ENCODE results near the gene SPATA6L. TPM values are rescaled to one million over a fixed set of nuclear protein-coding genes. Genes with fewer than 3 reads are reported as not detected.

Gene SPATA6L
- polyA plus RNA-seq, 1 of the 3 experiments (the other 2 are of a cell fraction), result 0.44 TPM

DNA sequence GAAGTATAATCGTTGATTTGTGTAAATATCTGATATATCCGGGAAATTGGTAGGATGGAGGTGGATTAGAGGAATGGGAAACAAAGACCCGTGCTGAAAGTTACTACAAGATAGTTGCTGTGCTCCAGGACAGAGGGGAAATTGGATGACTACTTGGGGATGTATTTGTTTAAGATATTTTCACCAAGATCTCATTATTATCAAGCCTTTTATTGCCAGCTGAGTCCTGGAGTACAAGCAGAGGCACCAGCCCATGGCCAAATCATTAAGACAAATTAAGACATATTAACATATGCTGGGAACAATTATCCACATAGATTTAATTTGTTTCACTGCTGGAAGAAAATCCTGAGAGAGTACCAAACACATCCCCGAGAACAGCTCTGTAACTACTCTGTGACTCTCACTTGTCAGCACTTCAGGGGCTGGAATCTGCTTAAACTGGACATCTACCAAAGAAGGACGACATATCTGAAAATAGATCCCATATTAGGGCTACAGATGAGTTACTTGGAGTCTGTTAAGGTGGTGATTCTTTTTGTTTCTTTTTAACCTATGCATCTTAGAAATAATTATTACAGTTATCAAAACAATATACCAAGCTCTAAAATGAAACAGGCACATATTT is 107.8 kb downstream of the SPATA6L start:
- no peaks in the 10 kb centered on the region for H3K36me3 ChIP-seq (replicated peaks in 1 of 2; ENCODE audit: control insufficient read depth in 1 of 2, insufficient read depth in 2 of 2, low read length in 1 of 2)
- H3K4me2 ChIP-seq, result no peak overlapping the region
- H3K4me3 ChIP-seq (ENCODE audit: low read depth in 2 of 2, low read length in 1 of 2), result no peak overlapping the region
- 34% methylated on average over 5 of the region's 5 CpGs for WGBS (ENCODE audit: low lambda C conversion rate)
- H3K79me2 ChIP-seq (ENCODE audit: insufficient read depth), result no peaks in the 10 kb centered on the region
- no peak overlapping the region for H2AFZ ChIP-seq (ENCODE audit: low read depth)
- TF ChIP-seq USF2 (IDR thresholded peaks at IDR 0.05; ENCODE audit: borderline replicate concordance, low read depth, low read length), result no peak
- no peak for TF ChIP-seq JUND (IDR thresholded peaks at IDR 0.05)
- TF ChIP-seq, protein P1, sequence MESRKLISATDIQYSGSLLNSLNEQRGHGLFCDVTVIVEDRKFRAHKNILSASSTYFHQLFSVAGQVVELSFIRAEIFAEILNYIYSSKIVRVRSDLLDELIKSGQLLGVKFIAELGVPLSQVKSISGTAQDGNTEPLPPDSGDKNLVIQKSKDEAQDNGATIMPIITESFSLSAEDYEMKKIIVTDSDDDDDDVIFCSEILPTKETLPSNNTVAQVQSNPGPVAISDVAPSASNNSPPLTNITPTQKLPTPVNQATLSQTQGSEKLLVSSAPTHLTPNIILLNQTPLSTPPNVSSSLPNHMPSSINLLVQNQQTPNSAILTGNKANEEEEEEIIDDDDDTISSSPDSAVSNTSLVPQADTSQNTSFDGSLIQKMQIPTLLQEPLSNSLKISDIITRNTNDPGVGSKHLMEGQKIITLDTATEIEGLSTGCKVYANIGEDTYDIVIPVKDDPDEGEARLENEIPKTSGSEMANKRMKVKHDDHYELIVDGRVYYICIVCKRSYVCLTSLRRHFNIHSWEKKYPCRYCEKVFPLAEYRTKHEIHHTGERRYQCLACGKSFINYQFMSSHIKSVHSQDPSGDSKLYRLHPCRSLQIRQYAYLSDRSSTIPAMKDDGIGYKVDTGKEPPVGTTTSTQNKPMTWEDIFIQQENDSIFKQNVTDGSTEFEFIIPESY (IDR thresholded peaks at IDR 0.05; ENCODE audit: borderline replicate concordance, low read depth), result no peak
- TF ChIP-seq, protein P2, sequence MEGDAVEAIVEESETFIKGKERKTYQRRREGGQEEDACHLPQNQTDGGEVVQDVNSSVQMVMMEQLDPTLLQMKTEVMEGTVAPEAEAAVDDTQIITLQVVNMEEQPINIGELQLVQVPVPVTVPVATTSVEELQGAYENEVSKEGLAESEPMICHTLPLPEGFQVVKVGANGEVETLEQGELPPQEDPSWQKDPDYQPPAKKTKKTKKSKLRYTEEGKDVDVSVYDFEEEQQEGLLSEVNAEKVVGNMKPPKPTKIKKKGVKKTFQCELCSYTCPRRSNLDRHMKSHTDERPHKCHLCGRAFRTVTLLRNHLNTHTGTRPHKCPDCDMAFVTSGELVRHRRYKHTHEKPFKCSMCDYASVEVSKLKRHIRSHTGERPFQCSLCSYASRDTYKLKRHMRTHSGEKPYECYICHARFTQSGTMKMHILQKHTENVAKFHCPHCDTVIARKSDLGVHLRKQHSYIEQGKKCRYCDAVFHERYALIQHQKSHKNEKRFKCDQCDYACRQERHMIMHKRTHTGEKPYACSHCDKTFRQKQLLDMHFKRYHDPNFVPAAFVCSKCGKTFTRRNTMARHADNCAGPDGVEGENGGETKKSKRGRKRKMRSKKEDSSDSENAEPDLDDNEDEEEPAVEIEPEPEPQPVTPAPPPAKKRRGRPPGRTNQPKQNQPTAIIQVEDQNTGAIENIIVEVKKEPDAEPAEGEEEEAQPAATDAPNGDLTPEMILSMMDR (IDR thresholded peaks at IDR 0.05), result no peak
- TF ChIP-seq, protein P3, sequence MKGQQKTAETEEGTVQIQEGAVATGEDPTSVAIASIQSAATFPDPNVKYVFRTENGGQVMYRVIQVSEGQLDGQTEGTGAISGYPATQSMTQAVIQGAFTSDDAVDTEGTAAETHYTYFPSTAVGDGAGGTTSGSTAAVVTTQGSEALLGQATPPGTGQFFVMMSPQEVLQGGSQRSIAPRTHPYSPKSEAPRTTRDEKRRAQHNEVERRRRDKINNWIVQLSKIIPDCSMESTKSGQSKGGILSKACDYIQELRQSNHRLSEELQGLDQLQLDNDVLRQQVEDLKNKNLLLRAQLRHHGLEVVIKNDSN (IDR thresholded peaks at IDR 0.05; ENCODE audit: borderline replicate concordance, low read depth), result no peak
- no peak for TF ChIP-seq FOXJ3 (CRISPR knock-in tag; IDR thresholded peaks at IDR 0.05)
- TF ChIP-seq ELF1 (IDR thresholded peaks at IDR 0.05), result no peak
- TF ChIP-seq, protein P4, sequence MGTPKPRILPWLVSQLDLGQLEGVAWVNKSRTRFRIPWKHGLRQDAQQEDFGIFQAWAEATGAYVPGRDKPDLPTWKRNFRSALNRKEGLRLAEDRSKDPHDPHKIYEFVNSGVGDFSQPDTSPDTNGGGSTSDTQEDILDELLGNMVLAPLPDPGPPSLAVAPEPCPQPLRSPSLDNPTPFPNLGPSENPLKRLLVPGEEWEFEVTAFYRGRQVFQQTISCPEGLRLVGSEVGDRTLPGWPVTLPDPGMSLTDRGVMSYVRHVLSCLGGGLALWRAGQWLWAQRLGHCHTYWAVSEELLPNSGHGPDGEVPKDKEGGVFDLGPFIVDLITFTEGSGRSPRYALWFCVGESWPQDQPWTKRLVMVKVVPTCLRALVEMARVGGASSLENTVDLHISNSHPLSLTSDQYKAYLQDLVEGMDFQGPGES (IDR thresholded peaks at IDR 0.05; ENCODE audit: low read depth, low read length), result no peak
- no peak for TF ChIP-seq EP300 (IDR thresholded peaks at IDR 0.05; ENCODE audit: borderline replicate concordance in 1 of 2, low read depth in 1 of 2, low read length in 1 of 2)
- TF ChIP-seq, protein P5, sequence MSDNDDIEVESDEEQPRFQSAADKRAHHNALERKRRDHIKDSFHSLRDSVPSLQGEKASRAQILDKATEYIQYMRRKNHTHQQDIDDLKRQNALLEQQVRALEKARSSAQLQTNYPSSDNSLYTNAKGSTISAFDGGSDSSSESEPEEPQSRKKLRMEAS (IDR thresholded peaks at IDR 0.05; ENCODE audit: low read depth), result no peak
- no peak for TF ChIP-seq EZH2phosphoT487 (IDR thresholded peaks at IDR 0.05; ENCODE audit: borderline replicate concordance, low read depth)
- TF ChIP-seq NRF1 (IDR thresholded peaks at IDR 0.05; ENCODE audit: low read depth, low read length), result no peak
- TF ChIP-seq FOXM1 (IDR thresholded peaks at IDR 0.05; ENCODE audit: low read depth), result no peak
- no peak for TF ChIP-seq YY1 (IDR thresholded peaks at IDR 0.05; ENCODE audit: low read depth)
- TF ChIP-seq RCOR1 (IDR thresholded peaks at IDR 0.05; ENCODE audit: low read length), result no peak
- TF ChIP-seq RAD21 (IDR thresholded peaks at IDR 0.05; ENCODE audit: low read length), result no peak
- no peak for TF ChIP-seq MXI1 (IDR thresholded peaks at IDR 0.05; ENCODE audit: low read depth, low read length)
- no peak for TF ChIP-seq TEAD4 (IDR thresholded peaks at IDR 0.05; ENCODE audit: borderline replicate concordance, insufficient read depth)
- TF ChIP-seq SMC3 (IDR thresholded peaks at IDR 0.05; ENCODE audit: low read depth, low read length), result no peak
- no peaks in the 10 kb centered on the region for H3F3A ChIP-seq (replicated peaks; ENCODE audit: insufficient read depth)
- DNase-seq, result no peak
- H3K9ac ChIP-seq, result no peak overlapping the region
- no peaks in the 10 kb centered on the region for H3K4me1 ChIP-seq (ENCODE audit: control insufficient read depth in 1 of 2, insufficient read depth in 2 of 2, low read depth in 1 of 2, low read length in 1 of 2)
- H3K27ac ChIP-seq (ENCODE audit: low read depth in 2 of 2, low read length in 1 of 2), result no peak overlapping the region
- no peaks in the 10 kb centered on the region for H3K9me3 ChIP-seq
- no peaks in the 10 kb centered on the region for H3K27me3 ChIP-seq (ENCODE audit: insufficient read depth)
- no peaks in the 10 kb centered on the region for H4K20me1 ChIP-seq (ENCODE audit: insufficient read depth)
- no peaks in the 10 kb centered on the region for H3K9me2 ChIP-seq
- POLR2A ChIA-PET, result no interaction called here
- CTCF ChIA-PET, result interaction anchor here (1.6 kb wide), 1 partner anchor 10 kb away, joined by 5 read pairs; no protein-coding TSS in a partner anchor

Data from SK-N-SH (cell line).